Uterus (tissue), 2 donors: ENCODE results near the gene RNF113B.

Experiments
- POLR2A ChIP-seq, 2 donors: fragments of 450-650 bp; IDR thresholded peaks; one replicate each; pipeline ENCODE4 v1.6.1; 2016; ENCODE audit warnings: antibody characterized with exemption in 2 of 2, mild to moderate bottlenecking in 1 of 2, moderate library complexity in 1 of 2
- TF ChIP-seq, protein P1 (sequence below), 4 experiments: fragments of 200-600 bp in 2 of 4; fragments of 450-650 bp in 2 of 4; sonication (generic) in 2 of 4; IDR thresholded peaks; one replicate each; pipeline ENCODE4 v1.5.1; 2016 to 2019; ENCODE audit warnings: antibody characterized with exemption in 4 of 4, mild to moderate bottlenecking in 2 of 4, moderate library complexity in 1 of 4

DNA sequence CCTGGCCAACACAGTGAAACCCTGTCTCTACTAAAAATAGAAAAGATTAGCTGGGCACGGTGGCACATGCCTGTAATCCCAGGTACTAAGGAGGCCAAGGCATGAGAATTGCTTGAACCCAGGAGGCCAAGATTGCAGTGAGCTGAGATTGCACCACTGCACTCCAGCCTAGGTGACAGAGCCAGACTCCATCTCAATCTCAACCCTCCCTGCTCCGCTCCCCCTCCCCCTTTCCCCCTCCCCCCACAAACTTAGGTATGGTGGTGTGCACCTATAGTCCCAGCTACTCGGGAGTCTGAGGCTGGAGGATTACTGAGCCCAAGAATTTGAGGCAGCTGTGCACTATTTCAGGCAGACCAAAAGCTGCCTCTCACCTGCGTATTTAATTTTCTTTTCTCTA, 21.6 kb upstream of the RNF113B start:
- TF ChIP-seq, protein P1, sequence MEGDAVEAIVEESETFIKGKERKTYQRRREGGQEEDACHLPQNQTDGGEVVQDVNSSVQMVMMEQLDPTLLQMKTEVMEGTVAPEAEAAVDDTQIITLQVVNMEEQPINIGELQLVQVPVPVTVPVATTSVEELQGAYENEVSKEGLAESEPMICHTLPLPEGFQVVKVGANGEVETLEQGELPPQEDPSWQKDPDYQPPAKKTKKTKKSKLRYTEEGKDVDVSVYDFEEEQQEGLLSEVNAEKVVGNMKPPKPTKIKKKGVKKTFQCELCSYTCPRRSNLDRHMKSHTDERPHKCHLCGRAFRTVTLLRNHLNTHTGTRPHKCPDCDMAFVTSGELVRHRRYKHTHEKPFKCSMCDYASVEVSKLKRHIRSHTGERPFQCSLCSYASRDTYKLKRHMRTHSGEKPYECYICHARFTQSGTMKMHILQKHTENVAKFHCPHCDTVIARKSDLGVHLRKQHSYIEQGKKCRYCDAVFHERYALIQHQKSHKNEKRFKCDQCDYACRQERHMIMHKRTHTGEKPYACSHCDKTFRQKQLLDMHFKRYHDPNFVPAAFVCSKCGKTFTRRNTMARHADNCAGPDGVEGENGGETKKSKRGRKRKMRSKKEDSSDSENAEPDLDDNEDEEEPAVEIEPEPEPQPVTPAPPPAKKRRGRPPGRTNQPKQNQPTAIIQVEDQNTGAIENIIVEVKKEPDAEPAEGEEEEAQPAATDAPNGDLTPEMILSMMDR (IDR thresholded peaks at IDR 0.05) = no peak
- TF ChIP-seq POLR2A (IDR thresholded peaks at IDR 0.05) = no peak
